ENCODE data around the gene BCDIN3D. TPM values are rescaled to one million over a fixed set of nuclear protein-coding genes. Genes with fewer than 3 reads are reported as not detected.

The BCDIN3D gene
- polyA plus RNA-seq, 1 donor (not counting 4 experiments of a cell fraction or from before 2014, with no cell fraction given), result 3.7 TPM

DNA sequence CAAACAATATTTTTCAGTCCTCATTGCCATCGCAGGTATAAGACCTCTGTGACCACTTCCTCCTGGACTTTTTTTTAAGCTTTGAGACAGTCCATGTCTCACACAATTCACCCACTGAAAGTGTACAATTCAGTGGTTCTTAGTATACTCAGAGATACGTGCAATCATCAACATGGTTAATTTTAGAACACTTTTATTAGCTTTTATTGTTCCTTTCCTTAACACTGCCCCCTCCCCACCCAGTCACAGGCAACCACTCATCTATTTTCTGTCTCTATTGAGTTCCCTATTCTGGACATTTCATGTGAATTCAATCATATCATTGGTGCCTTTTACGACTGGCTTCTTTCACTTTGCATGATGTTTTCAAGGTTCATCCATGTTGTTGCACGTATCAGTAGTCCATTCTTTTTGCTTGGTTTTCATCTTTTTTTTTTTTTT is 30.9 kb downstream of the BCDIN3D start:
- Histone ChIP-seq H3K9me3 (ENCODE audit: control insufficient read depth, low read depth, low read length) (no peaks in the 10 kb centered on the region), H3K4me2 (ENCODE audit: control insufficient read depth, extremely low read depth, insufficient read depth, low read depth, low read length) (no peak overlapping the region), H3K79me2 (ENCODE audit: control insufficient read depth, insufficient read depth, low read length) (peaks cover 18% of the 10 kb centered on the region), H3K36me3 (ENCODE audit: control insufficient read depth in 2 of 2, extremely low read depth in 1 of 2, insufficient read depth in 2 of 2, low read length in 2 of 2) (peaks cover 0 to 14% of the 10 kb centered on the region in 2 experiments), H4K20me1 (ENCODE audit: control insufficient read depth, extremely low read depth, insufficient read depth, low read length) (peaks cover 1% of the 10 kb centered on the region), H3K9me1 (ENCODE audit: control insufficient read depth, extremely low read depth, insufficient read depth, low read length) (no peaks in the 10 kb centered on the region), H3K27me3 (ENCODE audit: control insufficient read depth, extremely low read depth, insufficient read depth, low read length) (no peaks in the 10 kb centered on the region), H3K4me1 (ENCODE audit: control insufficient read depth, extremely low read depth, insufficient read depth, low read length) (no peaks in the 10 kb centered on the region), H3K9ac (ENCODE audit: control insufficient read depth, extremely low read depth, insufficient read depth, low read length) (no peak overlapping the region), H3K27ac (ENCODE audit: control insufficient read depth, insufficient read depth, low read length) (no peak overlapping the region), H3K4me3 (ENCODE audit: control insufficient read depth in 2 of 3, extremely low read depth in 1 of 3, insufficient read depth in 2 of 3, low read depth in 1 of 3, low read length in 3 of 3) (no peak overlapping the region), H2AFZ (ENCODE audit: control insufficient read depth, low read length) (no peak overlapping the region)
- dilution Hi-C loops (cut with MboI; ENCODE audit: extremely low pct_ligation_motif_present, low sequenced_read_pairs), result no loop called here
- TF ChIP-seq, protein P1, sequence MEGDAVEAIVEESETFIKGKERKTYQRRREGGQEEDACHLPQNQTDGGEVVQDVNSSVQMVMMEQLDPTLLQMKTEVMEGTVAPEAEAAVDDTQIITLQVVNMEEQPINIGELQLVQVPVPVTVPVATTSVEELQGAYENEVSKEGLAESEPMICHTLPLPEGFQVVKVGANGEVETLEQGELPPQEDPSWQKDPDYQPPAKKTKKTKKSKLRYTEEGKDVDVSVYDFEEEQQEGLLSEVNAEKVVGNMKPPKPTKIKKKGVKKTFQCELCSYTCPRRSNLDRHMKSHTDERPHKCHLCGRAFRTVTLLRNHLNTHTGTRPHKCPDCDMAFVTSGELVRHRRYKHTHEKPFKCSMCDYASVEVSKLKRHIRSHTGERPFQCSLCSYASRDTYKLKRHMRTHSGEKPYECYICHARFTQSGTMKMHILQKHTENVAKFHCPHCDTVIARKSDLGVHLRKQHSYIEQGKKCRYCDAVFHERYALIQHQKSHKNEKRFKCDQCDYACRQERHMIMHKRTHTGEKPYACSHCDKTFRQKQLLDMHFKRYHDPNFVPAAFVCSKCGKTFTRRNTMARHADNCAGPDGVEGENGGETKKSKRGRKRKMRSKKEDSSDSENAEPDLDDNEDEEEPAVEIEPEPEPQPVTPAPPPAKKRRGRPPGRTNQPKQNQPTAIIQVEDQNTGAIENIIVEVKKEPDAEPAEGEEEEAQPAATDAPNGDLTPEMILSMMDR (optimal IDR thresholded peaks at IDR 0.05 in 1 of 3, IDR thresholded peaks at IDR 0.05 in 1 of 3, conservative IDR thresholded peaks at IDR 0.05 in 1 of 3; ENCODE audit: extremely low read depth in 1 of 3, insufficient read depth in 2 of 3, low read length in 3 of 3), result no peak
- TF ChIP-seq EZH2 (IDR thresholded peaks at IDR 0.05; ENCODE audit: low read length), result no peak
- FAIRE-seq (no peak), DNase-seq (ENCODE audit: low read depth, low spot score) (no peak)

GRCh38 chr12:49811136-49811535 is 31.8 kb downstream of the BCDIN3D start:
- Histone ChIP-seq H3K27ac (ENCODE audit: control insufficient read depth, insufficient read depth, low read length) (no peak overlapping the region), H3K36me3 (ENCODE audit: control insufficient read depth in 2 of 2, extremely low read depth in 1 of 2, insufficient read depth in 2 of 2, low read length in 2 of 2) (peaks cover under 1 to 15% of the 10 kb centered on the region in 2 experiments), H3K4me2 (ENCODE audit: control insufficient read depth, extremely low read depth, insufficient read depth, low read depth, low read length) (no peak overlapping the region), H2AFZ (ENCODE audit: control insufficient read depth, low read length) (no peak overlapping the region), H3K4me1 (ENCODE audit: control insufficient read depth, extremely low read depth, insufficient read depth, low read length) (no peaks in the 10 kb centered on the region), H3K9me1 (ENCODE audit: control insufficient read depth, extremely low read depth, insufficient read depth, low read length) (no peaks in the 10 kb centered on the region), H4K20me1 (ENCODE audit: control insufficient read depth, extremely low read depth, insufficient read depth, low read length) (peaks cover 3% of the 10 kb centered on the region), H3K4me3 (ENCODE audit: control insufficient read depth in 2 of 3, extremely low read depth in 1 of 3, insufficient read depth in 2 of 3, low read depth in 1 of 3, low read length in 3 of 3) (no peak overlapping the region), H3K27me3 (ENCODE audit: control insufficient read depth, extremely low read depth, insufficient read depth, low read length) (no peaks in the 10 kb centered on the region), H3K9me3 (ENCODE audit: control insufficient read depth, low read depth, low read length) (no peaks in the 10 kb centered on the region), H3K9ac (ENCODE audit: control insufficient read depth, extremely low read depth, insufficient read depth, low read length) (no peak overlapping the region), H3K79me2 (ENCODE audit: control insufficient read depth, insufficient read depth, low read length) (peaks cover 13% of the 10 kb centered on the region)
- dilution Hi-C loops (cut with MboI; ENCODE audit: extremely low pct_ligation_motif_present, low sequenced_read_pairs), result no loop called here
- FAIRE-seq (no peak), DNase-seq (ENCODE audit: low read depth, low spot score) (no peak)
- TF ChIP-seq, protein P1 (optimal IDR thresholded peaks at IDR 0.05 in 1 of 3, IDR thresholded peaks at IDR 0.05 in 1 of 3, conservative IDR thresholded peaks at IDR 0.05 in 1 of 3; ENCODE audit: extremely low read depth in 1 of 3, insufficient read depth in 2 of 3, low read length in 3 of 3), result no peak
- no peak for TF ChIP-seq EZH2 (IDR thresholded peaks at IDR 0.05; ENCODE audit: low read length)

All from keratinocyte (primary cell).